ENCODE data around the gene INPP5D. TPM values are rescaled to one million over a fixed set of nuclear protein-coding genes. Genes with fewer than 3 reads are reported as not detected.

The INPP5D gene
- total RNA-seq, 1 donor from 2014 or later, result 0.28 TPM

GRCh38 chr2:233081731-233082221 is 21.6 kb downstream of the INPP5D start:
- Mint-ChIP-seq H3K4me1 (peaks cover 16% of the 10 kb centered on the region), H3K4me3 (no peak overlapping the region), H3K27ac (ENCODE audit: unreplicated experiment) (no peak overlapping the region), H3K27me3 (ENCODE audit: low read depth) (no peaks in the 10 kb centered on the region), H3K36me3 (ENCODE audit: low read depth) (no peaks in the 10 kb centered on the region), H3K9me3 (no peaks in the 10 kb centered on the region)
- no peak for TF ChIP-seq CTCF (conservative IDR thresholded peaks at IDR 0.05)
- no peak for DNase-seq (ENCODE audit: low read depth, low spot score)

DNA sequence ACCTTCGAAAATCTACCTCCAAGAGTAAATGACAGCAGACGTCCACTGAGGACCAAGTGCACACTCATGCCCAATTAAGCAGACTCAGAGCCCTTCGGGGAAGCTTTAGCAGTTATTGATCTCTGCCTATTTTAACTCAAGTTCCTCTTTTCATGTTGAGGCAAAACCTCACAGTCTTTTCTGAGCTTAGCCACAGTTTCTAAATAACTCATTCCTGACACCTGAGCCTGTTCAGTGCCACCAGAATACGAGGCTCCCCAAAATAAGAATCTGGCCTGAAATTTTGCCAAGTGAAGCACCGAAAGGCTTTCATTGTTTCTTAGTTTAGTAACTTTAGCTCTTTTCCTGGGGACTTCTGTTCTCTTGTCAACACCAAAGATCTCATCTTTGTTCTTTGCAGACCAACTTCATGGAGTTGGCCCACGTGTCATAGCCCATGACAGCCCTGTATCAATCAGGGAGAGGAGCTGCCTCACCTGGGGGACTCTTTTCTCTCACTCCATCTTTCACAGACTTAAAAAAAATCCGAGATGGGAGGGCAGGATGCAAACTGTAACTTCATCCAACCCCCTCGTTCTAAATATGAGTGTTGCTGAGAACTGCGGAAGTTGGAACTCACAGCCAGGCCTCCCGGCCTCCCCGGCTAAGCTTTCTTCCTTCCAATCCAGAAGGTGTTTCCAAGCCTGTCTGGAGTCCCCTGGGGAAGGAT is 22.2 kb downstream of the INPP5D start:
- Mint-ChIP-seq H3K9me3 (no peaks in the 10 kb centered on the region), H3K27ac (ENCODE audit: unreplicated experiment) (peak overlapping the region; percentile 50), H3K36me3 (ENCODE audit: low read depth) (no peaks in the 10 kb centered on the region), H3K27me3 (ENCODE audit: low read depth) (no peaks in the 10 kb centered on the region), H3K4me1 (peaks cover 16% of the 10 kb centered on the region), H3K4me3 (no peak overlapping the region)
- no peak for TF ChIP-seq CTCF (conservative IDR thresholded peaks at IDR 0.05)
- DNase-seq (ENCODE audit: low read depth, low spot score), result no peak

GRCh38 chr2:233082931-233083755 is 23.0 kb downstream of the INPP5D start:
- Mint-ChIP-seq H3K27ac (ENCODE audit: unreplicated experiment) (peak overlapping the region; percentile 50), H3K27me3 (ENCODE audit: low read depth) (no peaks in the 10 kb centered on the region), H3K36me3 (ENCODE audit: low read depth) (no peaks in the 10 kb centered on the region), H3K9me3 (no peaks in the 10 kb centered on the region), H3K4me1 (peaks cover 16% of the 10 kb centered on the region), H3K4me3 (no peak overlapping the region)
- TF ChIP-seq CTCF (conservative IDR thresholded peaks at IDR 0.05), result no peak
- DNase-seq (ENCODE audit: low read depth, low spot score), result no peak

- H3K27me3 Mint-ChIP-seq (ENCODE audit: low read depth), result no peaks in the 10 kb centered on the region
- no peaks in the 10 kb centered on the region for H3K9me3 Mint-ChIP-seq
- no peak for DNase-seq (ENCODE audit: low read depth, low spot score)
- H3K4me1 Mint-ChIP-seq, result peaks cover 16% of the 10 kb centered on the region
- no peak overlapping the region for H3K27ac Mint-ChIP-seq (ENCODE audit: unreplicated experiment)
- no peak overlapping the region for H3K4me3 Mint-ChIP-seq
- no peaks in the 10 kb centered on the region for H3K36me3 Mint-ChIP-seq (ENCODE audit: low read depth)
- no peak for TF ChIP-seq CTCF (conservative IDR thresholded peaks at IDR 0.05)
These were observed 23.6 kb downstream of the INPP5D start for GRCh38 chr2:233083782-233084181.

DNA sequence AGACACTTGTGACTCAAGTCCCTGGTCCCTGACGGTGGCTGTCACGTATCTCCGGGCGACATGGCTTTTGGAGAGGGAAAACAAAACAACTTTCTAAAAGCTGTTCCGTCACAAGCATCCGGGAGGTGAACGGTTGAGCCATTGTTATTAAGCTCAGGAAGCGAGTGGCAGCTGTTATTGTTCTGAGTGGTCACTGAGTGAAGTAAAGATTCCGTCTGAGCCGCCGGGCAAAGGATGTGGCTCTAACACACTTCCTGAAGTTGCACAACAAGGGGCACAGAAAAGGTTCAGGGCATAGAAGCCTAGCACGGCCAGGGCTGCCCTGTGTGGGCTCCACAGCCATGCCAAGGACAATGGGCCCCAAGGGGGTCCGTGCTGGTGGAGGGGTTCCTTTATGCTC is 24.3 kb downstream of the INPP5D start:
- Mint-ChIP-seq H3K9me3 (no peaks in the 10 kb centered on the region), H3K27me3 (ENCODE audit: low read depth) (no peaks in the 10 kb centered on the region), H3K4me1 (peaks cover 16% of the 10 kb centered on the region), H3K36me3 (ENCODE audit: low read depth) (no peaks in the 10 kb centered on the region), H3K4me3 (no peak overlapping the region), H3K27ac (ENCODE audit: unreplicated experiment) (peak overlapping the region; percentile 23)
- DNase-seq (ENCODE audit: low read depth, low spot score), result no peak
- no peak for TF ChIP-seq CTCF (conservative IDR thresholded peaks at IDR 0.05)

Measured in neural crest cell (in vitro differentiated cells).